ENCODE measurements around the gene DDX52. TPM values are rescaled to one million over a fixed set of nuclear protein-coding genes. Genes with fewer than 3 reads are reported as not detected.

DDX52 gene
- total and polyA plus RNA-seq, 2 of the 8 experiments (the other 6 are each of a cell fraction or from before 2014, with no cell fraction given), result 10.0 to 45.9 TPM

GRCh38 chr17:37614823-37615222 lies 28.4 kb downstream of the DDX52 start:
- WGBS, 2 experiments (ENCODE audit: extremely low coverage in 1 of 2, insufficient coverage in 1 of 2, insufficient read length in 1 of 2, insufficient replicate concordance in 2 of 2, low coverage in 1 of 2, low lambda C conversion rate in 2 of 2, missing lambda C conversion rate in 1 of 2), result 83% methylated on average over 2 of the region's 2 CpGs; no CpG with 5 or more reads in 1 of the 2 experiments

More at GRCh38 chr17:37614823-37615222, 28.4 kb downstream of the DDX52 start:
- no peak overlapping the region for H3K23ac ChIP-seq (ENCODE audit: insufficient read length)
- no peaks in the 10 kb centered on the region for H4K20me1 ChIP-seq (replicated peaks in 1 of 2; ENCODE audit: control insufficient read depth in 1 of 2, insufficient read depth in 2 of 2, low read length in 2 of 2)
- no peak overlapping the region for H2AFZ ChIP-seq (ENCODE audit: low read length)
- no peaks in the 10 kb centered on the region for H3K23me2 ChIP-seq (ENCODE audit: low read depth, low read length)
- H2BK5ac ChIP-seq (ENCODE audit: low read depth, low read length), result no peak overlapping the region
- H3K56ac ChIP-seq (replicated peaks; ENCODE audit: insufficient read length, low read depth, low read length), result no peak overlapping the region
- H3K9me3 ChIP-seq (ENCODE audit: insufficient read depth in 2 of 2, low read depth in 1 of 2, low read length in 1 of 2), result no peaks in the 10 kb centered on the region
- H2AK5ac ChIP-seq (ENCODE audit: low read depth, low read length), result no peak overlapping the region
- H3K36me3 ChIP-seq (ENCODE audit: control insufficient read depth in 2 of 4, insufficient read depth in 4 of 4, low read length in 3 of 4), result peaks cover 6 to 59% (median 26%) of the 10 kb centered on the region in 4 experiments
- H3K79me1 ChIP-seq (ENCODE audit: low read depth, low read length), result no peaks in the 10 kb centered on the region
- H3K4me2 ChIP-seq (ENCODE audit: insufficient read depth in 1 of 2, low read depth in 2 of 2, low read length in 2 of 2), result no peak overlapping the region
- H3K18ac ChIP-seq (ENCODE audit: extremely low read depth, low read length), result no peak overlapping the region
- H3K4me1 ChIP-seq (replicated peaks in 1 of 4; ENCODE audit: control insufficient read depth in 3 of 4, insufficient read depth in 4 of 4, low read length in 3 of 4), result no peaks in the 10 kb centered on the region
- DNase-seq (ENCODE audit: low read depth in 1 of 2, low spot score in 2 of 2) (no peak), FAIRE-seq (no peak)
- H3K4ac ChIP-seq (replicated peaks; ENCODE audit: insufficient read length, low read depth, low read length), result no peak overlapping the region
- no peak overlapping the region for H3K4me3 ChIP-seq (ENCODE audit: extremely low read depth in 1 of 4, insufficient read depth in 2 of 4, low read depth in 3 of 4, low read length in 4 of 4)
- TF ChIP-seq CTBP2 (IDR thresholded peaks at IDR 0.05; ENCODE audit: borderline replicate concordance, insufficient read depth, insufficient read length, low read length) (no peak), GABPA (IDR thresholded peaks at IDR 0.05; ENCODE audit: borderline replicate concordance, insufficient read depth, low read length) (no peak), RXRA (IDR thresholded peaks at IDR 0.05; ENCODE audit: insufficient read depth, low read depth, low read length) (no peak), NANOG (IDR thresholded peaks at IDR 0.05; ENCODE audit: insufficient read depth, low read depth, low read length, poor library complexity, severe bottlenecking) (no peak), NRF1 (IDR thresholded peaks at IDR 0.05; ENCODE audit: low read depth, low read length) (no peak), SP2 (IDR thresholded peaks at IDR 0.05; ENCODE audit: low read length) (no peak), SP4 (IDR thresholded peaks at IDR 0.05; ENCODE audit: low read length) (no peak), SP1 (IDR thresholded peaks at IDR 0.05; ENCODE audit: low read depth, low read length) (no peak), CEBPB (IDR thresholded peaks at IDR 0.05; ENCODE audit: low read depth, low read length) (no peak), TAF7 (optimal IDR thresholded peaks at IDR 0.05; ENCODE audit: borderline replicate concordance, low read depth, low read length) (no peak), POLR2A (IDR thresholded peaks at IDR 0.05; ENCODE audit: control extremely low read depth in 1 of 2, low read depth in 2 of 2, low read length in 2 of 2) (no peak)
- no peak overlapping the region for H3K14ac ChIP-seq (ENCODE audit: insufficient read length)
- H4K8ac ChIP-seq (ENCODE audit: extremely low read depth, insufficient read depth, low read length), result no peak overlapping the region
- CTCF ChIA-PET (ENCODE audit: partially characterized antibody), result no interaction called here
- H3K27ac ChIP-seq (ENCODE audit: low read depth, low read length), result no peak overlapping the region
- H2BK12ac ChIP-seq (ENCODE audit: low read depth, low read length), result no peak overlapping the region
- H2BK15ac ChIP-seq (ENCODE audit: low read length), result no peak overlapping the region
- no peaks in the 10 kb centered on the region for H3K27me3 ChIP-seq (replicated peaks in 1 of 4; ENCODE audit: control insufficient read depth in 3 of 4, extremely low read depth in 1 of 4, insufficient read depth in 3 of 4, low read length in 3 of 4)
- POLR2A ChIA-PET (ENCODE audit: partially characterized antibody), result no interaction called here
- H2BK120ac ChIP-seq (replicated peaks; ENCODE audit: low read depth, low read length), result no peak overlapping the region
- no peak overlapping the region for H4K5ac ChIP-seq (ENCODE audit: insufficient read length, low read depth, low read length)
- no peak overlapping the region for H3K9ac ChIP-seq (replicated peaks in 1 of 4; ENCODE audit: extremely low read depth in 1 of 4, low read depth in 3 of 4, low read length in 3 of 4)
- no peak overlapping the region for H2BK20ac ChIP-seq (ENCODE audit: low read length)
- no peaks in the 10 kb centered on the region for H3K79me2 ChIP-seq (ENCODE audit: control insufficient read depth in 1 of 2, insufficient read depth in 2 of 2, low read length in 2 of 2)
- no peak overlapping the region for H4K91ac ChIP-seq (replicated peaks; ENCODE audit: insufficient read length, low read length)

Measured in H1 (cell line).